IMR-90 (cell line): ENCODE data around the gene SEPTIN8.
A peak's percentile ranks its signal among the peaks of the same experiment; 100 is the strongest.

ENCODE experiments used
- FOS ChIP-seq: fragments of 150-350 bp; IDR thresholded peaks from 2 replicates; pipeline ENCODE4 v1.6.1; 2016; ENCODE audit warnings: low read depth, low read length
- MAZ ChIP-seq: IDR thresholded peaks from 2 replicates; pipeline ENCODE4 v1.6.1; 2012; ENCODE audit warnings: low read depth, mild to moderate bottlenecking, low read length, improper control_type of control experiment, moderate library complexity, borderline replicate concordance
- RCOR1 ChIP-seq: IDR thresholded peaks from 2 replicates; pipeline ENCODE4 v1.6.1; 2012; ENCODE audit warnings: mild to moderate bottlenecking, low read length, improper control_type of control experiment; ENCODE audit not compliant: insufficient replicate concordance
- TF ChIP-seq, protein P1 (sequence below): conservative IDR thresholded peaks from 2 replicates; pipeline ENCODE4 v1.5.1; 2012; ENCODE audit warnings: mild to moderate bottlenecking, low read depth, low read length, improper control_type of control experiment

DNA sequence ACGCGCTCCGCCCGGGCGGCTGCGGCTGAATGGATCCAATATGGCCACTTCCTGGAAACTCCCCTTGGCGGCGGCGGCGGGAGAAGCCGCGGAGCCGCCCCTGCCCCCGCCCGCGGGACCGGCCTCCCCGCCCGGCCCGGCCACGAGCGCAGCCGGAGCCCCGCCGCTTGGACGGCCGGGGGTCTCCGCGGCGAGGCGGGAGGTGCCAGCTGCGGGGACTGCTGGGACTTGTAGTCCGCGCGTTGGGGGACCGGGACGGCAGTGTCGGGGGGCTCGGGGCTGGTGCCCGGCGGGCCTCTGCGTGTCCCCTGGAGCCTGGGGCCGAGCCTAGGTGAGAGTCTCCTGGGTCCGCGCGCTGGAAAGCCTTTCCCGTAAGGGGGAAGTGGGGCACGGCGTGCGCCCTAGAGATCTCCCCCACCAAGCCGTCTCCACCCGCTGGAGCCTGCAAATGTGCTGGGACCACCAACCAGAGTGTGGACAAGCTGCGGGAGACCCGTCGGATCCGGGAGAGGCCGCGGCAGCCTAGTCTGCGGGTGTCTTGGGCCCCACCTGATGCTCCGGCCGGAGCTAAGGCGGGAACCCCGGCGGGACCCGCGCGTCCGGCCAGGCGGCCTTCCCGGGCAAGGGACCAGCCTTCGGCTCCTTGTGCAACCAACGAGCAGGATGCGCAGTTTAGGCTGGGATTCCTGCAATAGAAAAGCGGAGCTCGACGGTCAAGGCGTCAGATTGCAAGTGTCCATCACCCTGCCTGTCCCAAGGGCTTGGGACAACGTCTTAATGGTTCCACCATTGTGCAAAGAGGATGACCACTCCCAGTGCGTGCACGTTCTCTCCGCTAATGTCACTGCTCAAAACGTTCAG, at the start of gene SEPTIN8:
- TF ChIP-seq, protein P1, sequence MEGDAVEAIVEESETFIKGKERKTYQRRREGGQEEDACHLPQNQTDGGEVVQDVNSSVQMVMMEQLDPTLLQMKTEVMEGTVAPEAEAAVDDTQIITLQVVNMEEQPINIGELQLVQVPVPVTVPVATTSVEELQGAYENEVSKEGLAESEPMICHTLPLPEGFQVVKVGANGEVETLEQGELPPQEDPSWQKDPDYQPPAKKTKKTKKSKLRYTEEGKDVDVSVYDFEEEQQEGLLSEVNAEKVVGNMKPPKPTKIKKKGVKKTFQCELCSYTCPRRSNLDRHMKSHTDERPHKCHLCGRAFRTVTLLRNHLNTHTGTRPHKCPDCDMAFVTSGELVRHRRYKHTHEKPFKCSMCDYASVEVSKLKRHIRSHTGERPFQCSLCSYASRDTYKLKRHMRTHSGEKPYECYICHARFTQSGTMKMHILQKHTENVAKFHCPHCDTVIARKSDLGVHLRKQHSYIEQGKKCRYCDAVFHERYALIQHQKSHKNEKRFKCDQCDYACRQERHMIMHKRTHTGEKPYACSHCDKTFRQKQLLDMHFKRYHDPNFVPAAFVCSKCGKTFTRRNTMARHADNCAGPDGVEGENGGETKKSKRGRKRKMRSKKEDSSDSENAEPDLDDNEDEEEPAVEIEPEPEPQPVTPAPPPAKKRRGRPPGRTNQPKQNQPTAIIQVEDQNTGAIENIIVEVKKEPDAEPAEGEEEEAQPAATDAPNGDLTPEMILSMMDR = no peak
- TF ChIP-seq FOS = no peak
- peak; percentile 13; the same call in 1 of the 2 replicates for TF ChIP-seq MAZ
- TF ChIP-seq RCOR1 = no peak
